Left lung (tissue), 10 donors: Measurements from ENCODE around the gene PDE6H. TPM values are rescaled to one million over a fixed set of nuclear protein-coding genes. Genes with fewer than 3 reads are reported as not detected.

Experiments used
- ATAC-seq: fragments of 200-7000 bp; cut with Tn5 transposase; one replicate; pipeline ENCODE4 v1.9.1; 2020; ENCODE audit warnings: moderate library complexity
- DNase-seq, 4 donors: peaks; one replicate each; pipeline ENCODE4 v3.0.0-alpha.2; 2013 to 2020
- H3K27ac ChIP-seq, 2 donors: fragments of 200-600 bp; sonication (generic) in 1 of 2; one replicate each; pipeline versions ENCODE4 v1.5.0 to v1.8.0; 2020 to 2021
- H3K27me3 ChIP-seq, 2 donors: fragments of 200-600 bp; sonication (generic) in 1 of 2; one replicate each; pipeline versions ENCODE4 v1.5.0 to v1.8.0; 2020 to 2021
- H3K36me3 ChIP-seq, 2 donors: fragments of 200-600 bp; sonication (generic) in 1 of 2; one replicate each; pipeline versions ENCODE4 v1.5.0 to v1.8.0; 2020 to 2021
- H3K4me1 ChIP-seq, 2 donors: fragments of 200-600 bp; one replicate each; pipeline ENCODE4 v1.8.0; 2021
- H3K4me3 ChIP-seq, 2 donors: fragments of 200-600 bp; sonication (generic) in 1 of 2; one replicate each; pipeline versions ENCODE4 v1.5.0 to v1.8.0; 2020 to 2021; ENCODE audit warnings: mild to moderate bottlenecking in 1 of 2
- H3K9me3 ChIP-seq, 2 donors: fragments of 200-600 bp; sonication (generic) in 1 of 2; one replicate each; pipeline versions ENCODE4 v1.5.0 to v1.8.0; 2020 to 2021
- intact Hi-C, 2 donors: fragments of 100-400 bp; cut with DNase I; formaldehyde crosslinking; loops; one replicate each; pipeline versions ENCODE4 v1.11.2 to v1.14.2; 2022
- polyA plus RNA-seq, 6 donors: library from polyadenylated mRNA; unstranded; fragments of 120-200 nt; gene quantifications; one replicate each; pipeline ENCODE4 v1.2.1, GENCODE V29; 2013; ENCODE audit not compliant: insufficient read length in 6 of 6
- total RNA-seq, 2 donors: library from RNA; stranded (reverse); fragmentation: NEBNext Ultra II Directional; extraction: Animal tissue kit (Norgen Biotek cat#: 25700); gene quantifications; one replicate each; pipeline ENCODE4 v1.2.1, GENCODE V29; 2021
- TF ChIP-seq, protein P1 (sequence below), 2 donors: fragments of 200-600 bp; sonication (generic) in 1 of 2; IDR thresholded peaks; one replicate each; pipeline versions ENCODE4 v1.5.0 to v1.8.0; 2021; ENCODE audit warnings: antibody characterized with exemption in 2 of 2
- donor health status: DM: no; HTN: yes; CAD: no.
- donor health status: DM: no; HTN: no; CAD: no.

PDE6H gene
- total and polyA plus RNA-seq, 8 donors, result not detected

DNA sequence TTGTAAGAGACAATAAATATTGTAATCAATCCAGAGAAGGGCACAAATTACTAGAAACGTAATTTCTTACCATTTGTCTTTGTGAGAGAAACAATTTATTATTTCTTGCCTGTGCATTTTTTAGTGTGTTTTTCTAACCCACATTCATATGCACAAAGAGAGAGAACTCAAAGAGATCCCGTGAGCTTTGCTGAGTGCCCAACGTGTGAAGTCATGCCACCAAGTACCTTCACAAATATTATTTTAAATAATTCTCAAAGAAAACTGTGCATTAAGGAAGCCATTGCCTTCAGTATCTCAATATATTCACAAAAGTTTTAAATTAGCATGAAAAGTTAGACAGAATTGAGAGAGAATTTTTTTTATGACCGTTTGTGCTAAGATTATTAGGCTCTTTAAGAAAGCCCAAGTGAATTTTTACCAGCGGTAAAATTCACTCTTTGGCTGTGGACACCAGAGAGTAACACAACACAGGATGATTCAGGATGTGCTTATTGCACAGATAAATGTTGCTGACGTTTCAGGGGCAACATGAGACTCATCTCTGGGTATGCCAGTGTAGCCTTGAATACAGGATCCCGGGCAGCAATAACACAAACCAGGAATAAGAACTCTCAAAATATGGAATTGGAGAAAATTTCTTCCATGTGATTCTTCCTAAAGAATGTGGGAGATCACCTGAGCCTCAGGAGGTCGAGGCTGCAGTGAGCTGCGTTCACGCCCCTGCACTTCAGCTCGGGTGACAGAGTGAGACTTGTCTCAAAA is 14.3 kb upstream of the PDE6H start:
- no peak for DNase-seq
- peak overlapping the region; percentile 86 to 98 for H3K27ac ChIP-seq
- peaks cover 11 to 94% of the 10 kb centered on the region in 2 donors for H3K4me1 ChIP-seq
- intact Hi-C loops, result no loop called here
- TF ChIP-seq, protein P1, sequence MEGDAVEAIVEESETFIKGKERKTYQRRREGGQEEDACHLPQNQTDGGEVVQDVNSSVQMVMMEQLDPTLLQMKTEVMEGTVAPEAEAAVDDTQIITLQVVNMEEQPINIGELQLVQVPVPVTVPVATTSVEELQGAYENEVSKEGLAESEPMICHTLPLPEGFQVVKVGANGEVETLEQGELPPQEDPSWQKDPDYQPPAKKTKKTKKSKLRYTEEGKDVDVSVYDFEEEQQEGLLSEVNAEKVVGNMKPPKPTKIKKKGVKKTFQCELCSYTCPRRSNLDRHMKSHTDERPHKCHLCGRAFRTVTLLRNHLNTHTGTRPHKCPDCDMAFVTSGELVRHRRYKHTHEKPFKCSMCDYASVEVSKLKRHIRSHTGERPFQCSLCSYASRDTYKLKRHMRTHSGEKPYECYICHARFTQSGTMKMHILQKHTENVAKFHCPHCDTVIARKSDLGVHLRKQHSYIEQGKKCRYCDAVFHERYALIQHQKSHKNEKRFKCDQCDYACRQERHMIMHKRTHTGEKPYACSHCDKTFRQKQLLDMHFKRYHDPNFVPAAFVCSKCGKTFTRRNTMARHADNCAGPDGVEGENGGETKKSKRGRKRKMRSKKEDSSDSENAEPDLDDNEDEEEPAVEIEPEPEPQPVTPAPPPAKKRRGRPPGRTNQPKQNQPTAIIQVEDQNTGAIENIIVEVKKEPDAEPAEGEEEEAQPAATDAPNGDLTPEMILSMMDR (IDR thresholded peaks at IDR 0.05), result no peak
- ATAC-seq, result no peak
- H3K36me3 ChIP-seq, result no peaks in the 10 kb centered on the region
- H3K4me3 ChIP-seq, result peak overlapping the region in 1 of 2 donors; percentile 53
- H3K27me3 ChIP-seq, result no peaks in the 10 kb centered on the region
- H3K9me3 ChIP-seq, result no peaks in the 10 kb centered on the region

DNA sequence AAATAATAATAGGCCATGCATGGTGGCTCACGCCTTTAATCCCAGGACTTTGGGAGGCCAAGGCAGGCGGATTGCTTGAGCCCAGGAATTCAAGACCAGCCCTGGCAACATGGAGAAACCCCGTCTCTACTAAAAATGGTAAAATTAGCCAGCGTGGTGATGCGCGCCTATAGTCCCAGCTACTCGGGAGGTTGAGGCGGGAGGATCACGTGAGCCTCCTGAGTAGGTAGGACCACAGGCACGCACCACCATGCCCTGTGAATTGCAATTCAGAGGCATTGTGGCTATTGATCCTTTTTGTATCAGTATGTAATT is 13.8 kb upstream of the PDE6H start:
- intact Hi-C loops, result no loop called here
- Histone ChIP-seq H3K27ac (peak overlapping the region; percentile 86 to 98), H3K9me3 (no peaks in the 10 kb centered on the region), H3K4me1 (peaks cover 8 to 94% of the 10 kb centered on the region in 2 donors), H3K27me3 (no peaks in the 10 kb centered on the region), H3K36me3 (no peaks in the 10 kb centered on the region), H3K4me3 (peak overlapping the region in 1 of 2 donors; percentile 53)
- TF ChIP-seq, protein P1 (IDR thresholded peaks at IDR 0.05), result no peak
- ATAC-seq (no peak), DNase-seq (no peak)

DNA sequence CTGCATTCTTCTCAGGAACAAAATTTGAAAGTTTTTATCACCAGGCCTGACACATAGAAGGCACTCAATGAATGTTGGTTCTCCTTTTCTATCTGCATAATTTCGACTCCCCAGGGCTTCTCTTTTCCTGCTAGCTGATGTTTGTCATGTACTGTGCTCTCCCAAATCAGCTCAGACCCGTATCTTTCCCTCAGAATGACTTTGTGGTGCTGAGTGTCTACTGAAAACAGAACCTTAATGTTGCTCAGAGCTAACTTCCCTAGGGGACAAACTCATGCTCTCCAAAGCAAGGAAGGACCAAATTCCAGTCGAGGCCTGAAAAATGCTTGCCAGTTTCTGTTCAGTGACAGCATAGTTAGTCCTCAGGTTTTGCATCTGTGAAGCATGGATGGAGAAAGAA is 13.4 kb upstream of the PDE6H start:
- DNase-seq, result no peak
- Histone ChIP-seq H3K4me3 (peak overlapping the region in 1 of 2 donors; percentile 53), H3K9me3 (no peaks in the 10 kb centered on the region), H3K27me3 (no peaks in the 10 kb centered on the region), H3K27ac (peak overlapping the region; percentile 86 to 98), H3K36me3 (no peaks in the 10 kb centered on the region), H3K4me1 (peaks cover 4 to 94% of the 10 kb centered on the region in 2 donors)
- ATAC-seq, result peak; percentile 4
- intact Hi-C loops, result no loop called here
- TF ChIP-seq, protein P1 (IDR thresholded peaks at IDR 0.05), result no peak

- DNase-seq (no peak), ATAC-seq (no peak)
- intact Hi-C loops, result no loop called here
- H3K9me3 ChIP-seq, result no peaks in the 10 kb centered on the region
- TF ChIP-seq, protein P1 (IDR thresholded peaks at IDR 0.05), result no peak
- peak overlapping the region in 1 of 2 donors; percentile 53 for H3K4me3 ChIP-seq
- H3K36me3 ChIP-seq, result no peaks in the 10 kb centered on the region
- H3K27me3 ChIP-seq, result no peaks in the 10 kb centered on the region
- peak overlapping the region; percentile 86 to 98 for H3K27ac ChIP-seq
- H3K4me1 ChIP-seq, result peaks cover 3 to 94% of the 10 kb centered on the region in 2 donors
These were observed 12.8 kb upstream of the PDE6H start for GRCh38 chr12:14959916-14960496.
